ENCODE measurements around the gene SH2B2.
A peak's percentile ranks its signal among the peaks of the same experiment; 100 is the strongest.

SH2B2 gene

GRCh38 chr7:102286237-102287110, at the start of gene SH2B2:
Gene SH2B2 (plus strand): TSS chr7:102286868. CDS start chr7:102300551, 13,683 bp downstream.
- DNase-seq = peak in 1 of 2 experiments; percentile 44

DNA sequence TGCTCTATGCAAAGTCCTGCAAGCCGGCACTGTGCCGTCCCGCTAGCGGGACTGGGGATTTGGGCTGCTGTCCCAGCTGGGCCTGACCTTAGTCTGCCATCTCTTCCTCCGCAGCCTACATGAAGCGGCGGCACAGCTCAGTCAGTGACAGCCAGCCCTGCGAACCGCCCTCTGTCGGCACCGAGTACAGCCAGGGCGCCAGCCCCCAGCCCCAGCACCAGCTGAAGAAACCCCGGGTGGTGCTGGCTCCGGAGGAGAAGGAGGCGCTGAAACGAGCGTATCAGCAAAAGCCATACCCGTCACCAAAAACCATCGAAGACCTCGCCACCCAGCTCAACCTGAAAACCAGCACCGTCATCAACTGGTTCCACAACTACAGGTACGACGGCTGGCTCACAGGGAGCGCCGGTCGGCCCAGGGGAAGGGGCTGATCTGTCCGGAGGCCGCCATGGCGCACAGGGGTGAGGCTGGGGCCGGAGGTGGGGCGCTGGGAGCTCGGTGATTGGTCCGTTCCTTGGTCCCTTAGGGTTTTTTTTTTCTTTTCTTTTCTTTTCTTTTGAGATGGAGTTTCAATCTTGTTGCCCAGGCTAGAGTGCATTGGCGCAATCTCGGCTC, 47.4 kb upstream of the SH2B2 start:
- DNase-seq = no peak

GRCh38 chr7:102241431-102241830, 45.2 kb upstream of the SH2B2 start:
- no peak for DNase-seq

DNA sequence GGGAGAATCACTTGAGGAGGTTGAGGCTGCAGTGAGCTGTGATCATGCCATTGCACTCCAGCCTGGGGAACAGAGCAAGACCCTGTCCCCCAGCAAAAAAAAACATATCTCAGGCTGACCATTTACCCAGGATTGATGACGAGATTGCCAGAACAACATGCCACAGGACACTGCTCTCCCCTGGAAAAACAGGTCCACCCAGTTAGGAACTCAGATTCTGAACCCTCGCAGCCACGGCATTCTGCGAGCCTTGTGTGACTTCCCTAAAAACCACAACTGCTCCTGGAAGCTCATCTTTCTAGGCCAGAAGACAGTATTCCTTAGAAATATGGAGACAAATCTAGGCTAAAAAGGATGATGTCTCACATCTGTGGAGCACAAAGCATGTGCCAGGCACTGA, 42.1 kb upstream of the SH2B2 start:
- no peak for DNase-seq

DNA sequence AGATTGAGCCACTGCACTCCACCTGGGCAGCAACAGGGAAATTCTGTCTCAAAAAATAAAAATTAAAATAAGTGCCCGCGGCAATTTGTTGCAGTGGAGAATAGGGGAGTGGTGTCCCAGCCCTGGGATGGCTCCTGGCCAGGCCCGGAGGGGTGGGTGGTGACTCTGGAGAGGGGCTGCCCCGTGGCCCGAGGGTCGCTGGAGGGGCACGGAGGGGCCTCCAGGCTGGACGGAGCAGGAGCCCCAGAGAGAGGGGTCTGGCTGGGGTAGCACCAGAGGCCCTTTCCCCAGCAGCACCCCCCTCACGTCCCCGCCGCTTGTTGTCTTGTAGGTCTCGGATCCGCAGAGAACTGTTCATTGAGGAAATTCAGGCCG, 38.6 kb upstream of the SH2B2 start:
- DNase-seq = no peak

- DNase-seq = no peak
Observed at GRCh38 chr7:102248456-102249395, 37.9 kb upstream of the SH2B2 start.

- no peak for DNase-seq
Observed at GRCh38 chr7:102251531-102252365, 34.9 kb upstream of the SH2B2 start.

- DNase-seq = no peak
Observed at GRCh38 chr7:102252366-102252982, 34.2 kb upstream of the SH2B2 start.

DNA sequence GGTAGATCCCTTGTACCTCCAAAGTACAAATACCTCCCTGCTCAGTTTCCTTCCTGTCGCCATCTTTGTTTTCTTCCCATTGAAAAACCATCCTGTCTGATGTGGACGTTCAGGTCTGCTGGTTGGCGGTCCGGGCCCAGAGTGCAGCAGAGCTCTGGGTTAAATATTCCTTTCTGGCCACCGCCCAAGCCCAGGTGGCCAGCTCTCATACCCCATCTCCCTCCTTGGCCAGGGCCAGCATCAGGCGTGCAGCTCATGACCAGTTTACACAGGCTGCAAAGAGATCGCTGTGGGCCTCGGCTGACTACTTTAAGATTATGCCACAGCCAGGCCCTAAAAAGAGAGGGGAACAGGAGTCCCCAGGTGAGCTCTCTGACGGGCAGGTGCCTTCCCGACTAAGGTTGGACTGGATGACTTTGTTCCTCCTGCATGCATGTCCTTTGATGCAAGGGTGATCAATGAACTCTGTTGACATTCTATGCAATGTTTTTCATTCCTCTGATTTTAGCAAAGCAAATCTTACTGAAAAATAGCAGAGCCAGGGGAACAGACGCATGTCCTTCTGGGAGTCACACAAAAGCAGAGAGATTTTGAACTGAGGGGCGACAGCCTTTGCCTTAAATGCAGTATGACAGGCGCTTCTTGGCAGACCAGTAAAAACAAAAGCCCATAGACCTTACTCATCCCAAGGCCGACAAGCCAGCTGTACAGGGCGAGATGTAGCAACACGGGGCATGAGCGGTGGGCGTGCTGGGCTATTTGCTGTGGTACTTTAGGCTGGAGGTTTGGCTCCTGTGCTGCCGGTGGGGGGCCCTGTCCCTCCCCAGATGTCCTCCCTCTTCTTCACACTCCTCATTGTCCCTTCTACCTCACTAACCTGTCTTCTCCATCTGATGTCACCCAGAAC, 33.3 kb upstream of the SH2B2 start:
- DNase-seq = no peak

DNA sequence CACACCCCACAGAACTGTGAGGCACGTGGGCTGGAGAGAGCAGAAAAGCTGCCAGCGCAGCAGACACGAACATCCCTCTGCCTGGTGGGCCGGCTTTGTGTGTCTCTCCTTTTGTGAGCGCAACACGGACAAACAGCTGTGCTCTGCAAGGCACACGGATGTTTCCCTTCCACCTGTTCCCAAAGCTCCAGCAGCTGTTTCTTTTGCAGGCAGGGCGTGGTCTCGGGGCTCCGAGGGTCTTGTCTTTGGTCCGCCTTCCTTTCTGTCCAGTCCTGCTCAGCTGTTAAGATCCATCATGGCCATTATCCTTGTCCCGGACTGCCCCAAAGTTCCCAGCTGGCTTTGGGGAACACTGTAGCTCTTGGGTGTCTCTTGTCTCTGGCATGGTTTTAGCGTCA, 32.7 kb upstream of the SH2B2 start:
- no peak for DNase-seq

- no peak for DNase-seq
Observed at GRCh38 chr7:102254521-102254920, 32.1 kb upstream of the SH2B2 start.

- no peak for DNase-seq
Observed at GRCh38 chr7:102255501-102255900, 31.2 kb upstream of the SH2B2 start.

DNA sequence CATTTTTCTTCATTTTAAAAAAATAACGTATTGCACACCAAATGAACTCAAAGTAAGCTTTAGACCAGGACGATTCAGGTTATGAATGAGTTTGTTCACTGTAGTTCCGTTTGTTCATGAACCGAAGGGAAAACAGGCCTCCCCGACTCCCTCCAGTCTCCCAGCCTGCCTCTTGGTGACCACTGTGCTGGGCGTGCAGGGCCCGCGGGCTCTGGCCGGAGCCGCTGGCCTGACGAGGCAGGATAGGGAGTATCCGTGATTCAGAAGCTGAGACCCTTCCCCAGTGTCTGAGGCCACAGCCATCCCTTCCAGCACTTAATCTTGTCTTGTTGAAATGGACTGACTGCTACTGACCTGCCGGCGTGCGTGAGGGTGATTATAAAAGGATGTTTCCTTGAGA, 30.8 kb upstream of the SH2B2 start:
- DNase-seq = no peak

GRCh38 chr7:102258073-102258748, 28.5 kb upstream of the SH2B2 start:
- DNase-seq = no peak

- DNase-seq = no peak
Observed at GRCh38 chr7:102258749-102259107, 27.9 kb upstream of the SH2B2 start.

- no peak for DNase-seq
Observed at GRCh38 chr7:102260856-102261255, 25.8 kb upstream of the SH2B2 start.

DNA sequence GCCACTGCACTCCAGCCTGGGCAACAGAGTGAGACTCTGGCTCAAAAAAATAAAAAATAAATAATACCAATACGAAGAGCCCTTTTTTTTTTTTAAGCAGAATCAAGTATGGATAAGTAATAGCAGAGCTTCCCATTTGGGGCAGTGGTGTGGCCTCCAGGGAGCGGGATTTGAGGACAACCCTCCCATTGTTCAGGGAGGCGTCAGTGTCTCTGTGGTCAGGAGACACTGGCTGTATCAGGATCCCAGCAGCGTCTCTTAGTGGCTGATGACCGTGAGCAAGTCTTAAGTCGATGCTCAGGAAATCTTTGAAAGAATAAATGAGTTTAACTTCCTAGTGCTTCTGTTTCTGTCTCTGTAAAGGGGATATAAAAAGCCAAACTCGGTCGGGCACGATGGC, 25.2 kb upstream of the SH2B2 start:
- DNase-seq = no peak

GRCh38 chr7:102262546-102262945, 24.1 kb upstream of the SH2B2 start:
- DNase-seq = no peak

DNA sequence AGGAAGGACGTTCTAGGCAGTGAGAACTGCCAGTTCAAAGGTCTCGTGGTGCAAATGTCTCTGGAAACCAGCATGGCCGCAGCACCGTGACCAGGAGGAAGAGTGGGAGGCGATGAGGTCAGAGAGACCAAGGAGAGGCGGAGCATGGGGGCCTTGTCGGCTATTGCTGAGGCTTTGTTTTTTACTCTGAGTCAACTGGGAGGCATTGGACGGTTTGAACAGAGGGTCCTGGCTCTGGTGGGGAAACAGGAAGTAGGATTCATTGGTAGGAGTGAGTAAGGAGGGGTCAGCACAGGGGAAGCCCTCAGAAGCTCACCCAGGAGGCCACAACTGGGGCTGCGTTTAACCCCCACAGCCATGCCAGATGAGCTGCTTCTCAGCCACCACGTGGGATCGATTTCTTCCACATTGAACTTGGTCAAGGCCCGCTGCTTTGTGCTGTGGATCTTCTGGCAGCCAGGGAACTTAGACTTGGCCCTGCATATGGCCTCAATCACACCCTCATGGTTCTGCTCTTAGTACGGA, 22.2 kb upstream of the SH2B2 start:
- no peak for DNase-seq

DNA sequence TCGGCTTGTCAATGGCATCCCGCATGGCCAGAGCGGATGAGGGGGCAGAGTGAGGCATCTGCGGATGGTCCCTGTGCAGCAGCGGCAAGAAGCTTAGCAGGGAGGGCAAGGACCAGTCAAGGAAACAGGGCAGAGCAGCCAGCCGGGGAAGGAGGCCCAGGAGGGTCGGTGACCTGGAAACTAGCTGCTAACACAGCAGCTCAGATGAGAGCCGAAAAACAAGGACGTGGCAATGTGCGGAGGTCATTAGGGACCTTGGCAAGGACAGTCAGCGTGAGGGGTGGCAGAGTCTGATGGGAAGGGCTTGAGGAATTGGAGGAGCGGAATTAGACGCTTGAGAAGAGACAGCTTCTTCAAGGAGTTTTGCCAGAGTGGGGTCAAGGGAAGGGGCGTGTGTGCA, 20.1 kb upstream of the SH2B2 start:
- no peak for DNase-seq
